Measurements from ENCODE around the gene FOSB.
"Not testable (repeated sequence)": the region's sequence is repeated elsewhere in the genome, so short reads cannot be mapped to it uniquely, and the experiment has no call there.

FOSB gene

GRCh38 chr19:45508417-45508860, 40.6 kb downstream of the FOSB start:
- no peak for DNase-seq (ENCODE audit: low spot score)
- in situ Hi-C loops (cut with MboI; ENCODE audit: low pct_unique_long_range_greater_than_20kb, low sequenced_read_pairs, unreplicated experiment) = no loop called here

GRCh38 chr19:45508861-45509691, 41.3 kb downstream of the FOSB start:
- in situ Hi-C loops (cut with MboI; ENCODE audit: low pct_unique_long_range_greater_than_20kb, low sequenced_read_pairs, unreplicated experiment) = no loop called here
- no peak for TF ChIP-seq CTCF (IDR thresholded peaks at IDR 0.05; ENCODE audit: extremely low read depth, insufficient read depth, missing control alignments)
- peak; percentile 90 for DNase-seq (ENCODE audit: low spot score)

More at GRCh38 chr19:45508417-45508860, 40.6 kb downstream of the FOSB start:
- TF ChIP-seq CTCF (IDR thresholded peaks at IDR 0.05; ENCODE audit: extremely low read depth, insufficient read depth, missing control alignments) = no peak

GRCh38 chr19:45509692-45510015, 41.9 kb downstream of the FOSB start:
- no peak for DNase-seq (ENCODE audit: low spot score)
- in situ Hi-C loops (cut with MboI; ENCODE audit: low pct_unique_long_range_greater_than_20kb, low sequenced_read_pairs, unreplicated experiment) = no loop called here
- no peak for TF ChIP-seq CTCF (IDR thresholded peaks at IDR 0.05; ENCODE audit: extremely low read depth, insufficient read depth, missing control alignments)

GRCh38 chr19:45510352-45510751, 42.6 kb downstream of the FOSB start:
- DNase-seq (ENCODE audit: low spot score); in situ Hi-C loops (cut with MboI; ENCODE audit: low pct_unique_long_range_greater_than_20kb, low sequenced_read_pairs, unreplicated experiment): not testable (repeated sequence)

- TF ChIP-seq CTCF (IDR thresholded peaks at IDR 0.05; ENCODE audit: extremely low read depth, insufficient read depth, missing control alignments) = no peak
These were observed 43.3 kb downstream of the FOSB start for GRCh38 chr19:45511074-45511473.

GRCh38 chr19:45512881-45513483, 45.2 kb downstream of the FOSB start:
- in situ Hi-C loops (cut with MboI; ENCODE audit: low pct_unique_long_range_greater_than_20kb, low sequenced_read_pairs, unreplicated experiment) = no loop called here
- TF ChIP-seq CTCF (IDR thresholded peaks at IDR 0.05; ENCODE audit: extremely low read depth, insufficient read depth, missing control alignments) = no peak
- DNase-seq (ENCODE audit: low spot score) = no peak

More at GRCh38 chr19:45511074-45511473, 43.3 kb downstream of the FOSB start:
- no peak for DNase-seq (ENCODE audit: low spot score)
- in situ Hi-C loops (cut with MboI; ENCODE audit: low pct_unique_long_range_greater_than_20kb, low sequenced_read_pairs, unreplicated experiment) = no loop called here

- in situ Hi-C loops (cut with MboI; ENCODE audit: low pct_unique_long_range_greater_than_20kb, low sequenced_read_pairs, unreplicated experiment) = no loop called here
- TF ChIP-seq CTCF (IDR thresholded peaks at IDR 0.05; ENCODE audit: extremely low read depth, insufficient read depth, missing control alignments) = no peak
- no peak for DNase-seq (ENCODE audit: low spot score)
These were observed 46.7 kb downstream of the FOSB start for GRCh38 chr19:45514376-45515051.
